Cerebellar nuclear complex (tissue), 1 donor: ENCODE data around the gene KIRREL3.
A peak's percentile ranks its signal among the peaks of the same experiment; 100 is the strongest.

Experiments used
- DNase-seq, 2 experiments: peaks; one replicate each; lab custom pipeline; 2025; lab: John Stamatoyannopoulos, UW

Gene KIRREL3

DNA sequence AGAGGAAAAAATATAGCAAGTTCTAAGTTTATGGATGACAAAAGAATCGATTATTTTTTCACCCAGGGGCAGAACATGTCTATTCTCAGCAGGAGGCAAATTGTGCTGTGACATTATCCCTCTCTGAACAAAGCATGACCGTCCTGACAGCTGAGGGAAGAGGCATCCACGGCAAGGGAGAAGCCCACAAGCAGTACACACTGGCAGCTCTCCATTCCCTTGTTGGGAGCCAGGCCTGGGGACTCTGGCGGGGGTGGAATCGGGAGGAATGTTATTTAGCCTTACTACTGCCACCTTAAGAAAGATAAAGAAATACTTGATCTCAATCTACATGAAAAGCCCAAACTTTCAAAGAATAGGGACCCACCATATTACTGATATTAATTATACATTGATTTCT lies 3.4 kb downstream of the KIRREL3 start:
- no peak for DNase-seq

DNA sequence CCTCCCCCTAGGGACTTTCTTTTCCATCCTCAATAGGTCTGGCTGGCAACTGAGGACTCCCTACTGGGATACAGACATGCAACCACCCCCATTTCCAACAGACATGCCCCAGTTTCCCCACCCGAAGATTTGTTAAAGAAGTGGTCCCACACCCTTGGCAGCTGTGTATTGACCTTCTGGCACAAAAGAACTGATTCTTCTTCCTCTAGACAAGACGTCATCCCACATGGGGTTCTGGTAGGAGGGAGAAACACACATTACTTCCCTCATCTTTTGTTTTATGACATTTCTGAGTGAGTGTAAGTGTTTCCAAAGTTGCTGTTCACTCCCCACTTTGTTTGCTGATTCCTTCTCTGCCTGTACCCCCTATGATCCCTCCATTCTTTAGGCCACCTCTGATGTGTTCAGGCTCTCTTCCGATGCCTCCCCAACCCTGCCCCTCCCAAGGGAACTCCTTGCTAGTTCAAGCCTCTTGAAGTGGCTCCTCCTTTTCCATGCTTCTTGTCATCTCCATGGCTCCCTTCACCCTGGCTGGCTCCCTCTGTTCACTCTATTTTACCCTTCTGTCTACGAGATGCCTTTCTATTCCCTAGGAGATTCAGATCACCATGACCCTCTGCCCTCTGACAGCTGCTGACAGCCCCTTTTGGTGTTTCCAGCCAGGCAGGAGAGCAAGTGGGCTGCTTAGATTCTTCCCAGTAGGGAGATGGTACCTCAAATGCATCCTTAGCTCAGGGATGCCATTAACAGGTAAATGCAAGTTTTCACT lies 4.3 kb downstream of the KIRREL3 start:
- no peak for DNase-seq

DNA sequence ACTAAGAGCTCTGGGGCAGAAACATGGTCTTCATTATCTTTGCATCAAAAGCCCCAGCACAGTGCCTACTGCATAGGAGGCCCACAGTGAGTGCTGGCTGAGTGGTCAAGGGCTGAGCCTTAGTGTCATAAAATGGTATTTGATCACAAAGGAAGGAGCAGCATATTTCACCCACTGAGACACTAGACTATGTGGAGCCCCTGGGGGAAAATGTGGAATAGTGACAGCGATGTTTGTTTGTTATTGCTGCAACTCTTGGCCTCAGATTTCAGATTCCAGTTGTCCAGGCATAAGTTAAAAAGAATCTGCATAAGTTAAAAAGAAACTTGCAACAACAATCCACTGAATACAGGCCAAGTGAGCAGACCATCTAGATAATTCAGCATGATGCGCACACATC lies 7.0 kb downstream of the KIRREL3 start:
- DNase-seq: no peak

DNA sequence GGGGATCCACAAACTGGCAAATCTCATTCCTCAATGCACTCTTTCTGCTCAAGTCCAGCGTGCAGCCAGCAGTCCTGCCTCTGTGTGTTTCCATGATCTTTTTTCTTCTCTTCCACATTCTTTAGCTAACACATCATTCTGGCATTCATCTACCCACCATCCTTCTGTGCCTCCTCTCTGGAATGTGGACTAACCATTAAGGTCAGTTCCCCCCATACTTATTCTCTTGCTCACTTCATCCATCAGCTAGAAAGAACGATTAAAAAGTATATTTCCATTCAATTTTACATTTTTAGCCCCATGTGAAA lies 7.8 kb downstream of the KIRREL3 start:
- DNase-seq: no peak

DNA sequence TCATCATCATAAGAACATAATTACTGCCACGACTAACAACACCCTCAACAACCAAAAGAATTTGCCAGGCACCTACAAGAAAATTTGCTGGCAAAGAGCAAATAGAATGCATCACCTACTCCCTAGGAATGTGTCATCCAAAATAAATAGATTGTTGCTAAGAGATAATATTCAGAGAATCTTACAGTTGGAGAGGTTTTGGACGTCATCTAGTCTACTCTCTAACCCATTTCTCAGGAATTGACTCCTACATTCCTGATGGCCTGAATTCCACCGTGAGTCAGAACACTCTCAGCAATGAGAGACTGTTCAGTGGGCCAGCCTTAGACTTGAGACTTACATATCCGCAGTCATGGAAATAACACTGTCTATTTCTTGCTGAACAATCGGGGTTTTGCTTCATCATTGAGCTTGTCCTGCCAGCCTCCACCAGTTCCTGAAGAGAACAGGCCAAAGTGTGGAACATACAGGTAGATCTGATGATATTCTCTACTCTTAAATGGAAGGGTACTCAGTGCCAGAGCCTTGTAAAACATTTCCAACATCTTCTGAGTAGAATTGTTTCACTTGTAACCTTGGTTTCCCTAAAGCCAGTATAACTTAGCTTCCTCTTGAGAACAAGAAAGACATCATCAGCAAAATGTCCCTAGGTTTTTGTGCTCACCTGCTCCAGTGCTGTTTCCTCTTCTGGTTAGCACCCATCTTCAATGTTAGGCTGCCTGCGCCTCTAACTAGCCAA lies 8.3 kb downstream of the KIRREL3 start:
- no peak for DNase-seq

DNA sequence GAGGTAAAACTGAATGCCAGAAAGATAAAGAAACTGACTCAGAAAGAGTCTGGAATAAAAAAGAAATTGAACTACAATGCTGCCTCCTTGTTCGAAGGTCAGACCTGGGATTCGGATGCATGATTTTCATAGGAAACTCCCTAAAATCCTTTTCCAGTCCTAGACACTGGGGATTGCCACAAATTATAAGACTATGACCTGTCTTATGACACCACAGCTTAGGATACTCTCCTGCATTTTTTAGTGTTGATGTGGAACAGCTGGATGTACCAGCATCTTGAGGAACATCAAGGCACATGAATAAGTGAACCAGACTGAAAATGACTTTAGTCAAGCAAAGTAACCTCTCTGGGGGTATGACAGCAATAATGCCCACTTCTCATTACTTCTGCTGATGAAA lies 9.0 kb downstream of the KIRREL3 start:
- no peak for DNase-seq

DNA sequence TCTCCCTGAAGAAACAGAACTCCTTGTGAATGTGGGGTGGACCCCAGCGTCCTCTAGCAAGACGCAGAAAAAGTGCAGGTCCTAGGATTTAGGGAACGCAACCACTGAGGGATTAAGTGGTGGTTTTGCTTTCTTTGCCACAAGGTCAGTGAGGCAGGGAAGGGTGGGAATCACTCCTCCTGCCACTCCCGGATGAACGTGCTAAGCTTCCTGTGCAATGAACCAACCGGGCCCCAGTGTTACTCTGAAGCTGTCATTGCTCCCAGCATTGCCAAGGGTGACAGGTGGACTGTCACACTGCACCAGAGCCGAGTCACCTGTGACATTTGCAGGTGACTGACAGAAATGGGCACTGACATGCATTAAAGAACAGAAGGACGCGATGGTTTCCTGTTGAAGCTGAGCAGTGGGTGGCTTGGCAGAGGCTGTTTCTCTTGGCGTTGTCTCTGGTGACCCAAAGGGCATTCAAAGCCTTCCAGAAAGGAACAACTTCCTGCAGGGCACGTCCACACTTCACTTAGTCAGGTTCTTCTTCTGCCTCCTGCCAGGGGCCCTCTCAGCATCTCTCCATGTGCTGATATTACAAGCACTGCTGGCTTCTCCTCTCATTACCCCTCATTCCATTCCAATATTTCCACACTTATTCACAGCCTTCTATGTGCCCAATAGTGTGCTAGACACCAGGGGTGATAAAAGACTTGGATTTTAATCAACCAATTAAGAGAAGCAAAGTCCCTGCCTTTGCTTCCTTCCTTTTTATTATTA lies 9.7 kb downstream of the KIRREL3 start:
- peak; percentile 58 to 66 for DNase-seq

DNA sequence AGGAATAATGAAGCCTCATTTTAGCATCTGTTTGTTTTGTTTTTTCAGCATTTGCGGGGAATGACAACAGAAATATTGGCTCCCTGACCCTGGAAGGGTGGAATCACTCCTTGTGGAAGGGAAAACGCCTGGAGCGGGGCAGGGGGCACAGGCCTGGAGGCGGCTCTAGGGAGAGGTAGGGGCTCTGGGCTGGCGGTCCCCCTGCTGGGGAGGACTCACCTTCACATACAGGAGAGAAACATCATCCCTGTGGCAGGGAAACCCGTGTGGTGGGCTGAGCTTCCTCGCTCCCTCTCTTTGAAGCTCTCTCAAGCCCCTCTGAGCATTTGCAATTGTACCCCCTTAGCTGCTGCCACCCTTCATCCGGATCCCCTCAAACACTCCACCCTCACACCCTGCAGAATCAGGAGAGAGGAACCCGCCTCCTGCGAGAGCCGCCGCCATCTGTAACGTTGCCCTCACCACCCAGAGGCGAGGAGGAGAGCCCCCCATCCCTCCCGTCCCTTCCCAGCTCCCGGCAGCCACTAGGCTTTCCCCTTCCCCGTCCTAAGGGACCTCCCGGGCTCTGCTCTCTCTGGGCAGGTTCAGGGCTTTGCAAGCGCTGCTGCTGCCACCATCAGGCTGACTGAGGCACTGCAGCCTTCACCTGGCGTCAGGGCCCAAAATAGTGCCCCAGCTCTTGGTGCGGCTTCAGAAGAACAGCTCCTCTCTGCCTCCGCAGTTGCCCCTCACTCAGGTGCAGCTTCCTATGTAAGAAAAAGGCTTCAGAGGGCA lies 10.4 kb downstream of the KIRREL3 start:
- DNase-seq: peak in 1 of 2 experiments; percentile 58

DNA sequence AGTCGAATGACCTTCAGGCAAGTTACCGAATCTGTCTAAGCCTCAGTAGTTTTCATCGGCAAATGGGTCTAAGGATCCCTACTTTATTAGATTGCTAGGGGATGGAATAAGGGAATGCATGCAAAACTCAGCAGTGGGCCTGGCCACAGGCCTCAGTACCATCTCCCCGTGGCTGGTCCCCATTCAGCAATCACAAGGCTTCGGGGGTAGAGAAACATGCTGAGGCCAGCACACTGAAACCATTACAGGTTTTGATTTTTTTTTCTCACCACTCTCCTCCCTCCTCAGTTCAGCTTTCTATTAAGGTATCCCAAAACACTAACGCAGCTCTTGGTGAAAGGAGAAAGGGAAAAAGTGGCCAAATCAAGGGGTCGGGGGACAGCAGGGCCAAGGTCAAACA lies 11.9 kb downstream of the KIRREL3 start:
- no peak for DNase-seq

DNA sequence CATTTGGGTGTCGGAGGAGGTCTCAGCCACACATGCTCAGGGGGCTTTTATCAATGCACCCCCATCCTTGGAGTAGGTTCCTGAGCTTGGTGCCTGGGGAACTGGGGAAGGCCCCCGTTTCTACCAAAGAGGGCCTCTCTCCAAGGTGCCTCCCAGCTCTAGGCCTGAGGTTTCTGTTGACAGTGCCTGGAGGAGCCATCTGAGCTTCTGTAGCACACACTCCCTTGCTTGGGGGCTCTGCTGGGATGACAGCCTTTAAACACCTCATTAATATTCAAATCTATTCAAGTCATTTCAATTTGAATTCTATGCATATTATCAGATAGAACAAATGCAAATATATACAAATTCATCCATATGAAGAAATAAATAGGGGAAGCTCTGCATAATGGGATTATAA lies 18.9 kb downstream of the KIRREL3 start:
- no peak for DNase-seq

DNA sequence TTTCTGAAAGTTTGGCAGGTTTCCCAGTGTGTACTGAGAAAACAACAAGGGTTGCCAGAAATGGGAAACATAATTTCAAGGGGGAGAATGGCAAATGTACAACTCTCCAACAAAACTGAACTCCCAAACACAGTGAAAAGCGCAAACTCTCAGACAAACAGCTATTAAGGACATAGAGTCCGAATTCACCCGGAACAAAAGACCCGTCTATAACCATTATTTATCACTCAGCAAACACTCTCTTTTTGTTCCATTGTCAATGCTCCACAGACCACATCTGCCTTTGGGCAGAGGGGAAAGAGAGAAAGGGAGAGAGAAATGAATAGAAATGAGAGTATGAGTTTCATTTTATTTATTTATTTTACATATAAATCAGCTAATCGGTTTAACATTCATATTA lies 21.7 kb downstream of the KIRREL3 start:
- DNase-seq: no peak

DNA sequence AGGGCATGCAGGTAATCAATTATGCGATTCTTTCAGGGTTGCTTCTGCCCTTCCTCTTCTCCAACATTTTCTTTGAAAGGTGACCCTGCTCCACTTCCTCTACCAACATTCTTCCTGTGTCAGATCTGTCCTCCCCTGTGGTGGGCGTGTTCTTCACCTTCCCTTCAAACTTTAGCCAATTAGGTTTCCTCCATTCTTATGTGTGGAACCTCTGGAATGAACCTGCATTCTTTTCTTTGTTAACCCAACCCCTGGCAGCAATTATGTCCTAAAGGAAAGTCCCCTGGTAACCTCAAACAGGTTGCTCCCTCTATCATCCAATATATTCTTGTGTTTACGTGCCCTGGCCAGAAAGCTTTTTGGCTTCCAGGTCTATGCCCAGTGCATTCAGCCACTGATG lies 22.4 kb downstream of the KIRREL3 start:
- DNase-seq: no peak

DNA sequence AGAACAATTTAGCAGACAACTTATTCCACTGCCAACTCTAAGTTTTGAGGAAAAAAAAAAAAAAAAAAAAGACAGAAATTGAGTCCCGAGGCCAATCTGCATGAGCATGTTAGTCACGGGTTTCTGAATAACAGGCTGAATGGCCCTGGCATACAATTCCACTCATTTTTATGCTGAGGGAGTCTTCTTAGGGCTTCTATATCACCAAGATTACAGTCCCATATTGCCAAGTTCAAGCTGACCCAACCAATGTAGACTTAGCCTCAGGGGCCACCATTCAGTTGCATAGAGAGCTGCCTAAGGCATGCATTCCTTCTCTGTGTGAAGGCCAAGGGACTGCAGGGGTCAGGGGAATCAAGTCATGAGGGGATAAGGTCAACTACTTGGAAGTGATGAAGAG lies 27.5 kb downstream of the KIRREL3 start:
- DNase-seq: no peak

DNA sequence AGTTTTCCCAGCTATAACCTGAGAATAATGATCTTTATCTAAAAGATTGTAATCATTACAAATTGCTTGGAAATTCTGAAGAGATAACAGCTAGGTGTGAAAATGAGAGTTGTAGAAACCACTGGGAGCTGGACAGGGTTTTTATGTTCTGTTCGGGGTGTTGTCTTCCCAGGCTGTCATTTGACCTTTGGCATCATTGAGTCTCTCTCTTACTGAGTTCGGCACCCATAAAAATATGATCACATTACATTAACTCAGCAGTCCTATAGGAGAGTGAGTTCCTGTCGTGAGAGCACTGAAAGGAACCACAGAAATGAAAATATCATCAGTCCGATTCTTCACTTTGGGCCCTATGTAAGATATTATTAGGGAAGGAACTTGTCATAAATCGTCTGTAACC lies 29.3 kb downstream of the KIRREL3 start:
- no peak for DNase-seq

DNA sequence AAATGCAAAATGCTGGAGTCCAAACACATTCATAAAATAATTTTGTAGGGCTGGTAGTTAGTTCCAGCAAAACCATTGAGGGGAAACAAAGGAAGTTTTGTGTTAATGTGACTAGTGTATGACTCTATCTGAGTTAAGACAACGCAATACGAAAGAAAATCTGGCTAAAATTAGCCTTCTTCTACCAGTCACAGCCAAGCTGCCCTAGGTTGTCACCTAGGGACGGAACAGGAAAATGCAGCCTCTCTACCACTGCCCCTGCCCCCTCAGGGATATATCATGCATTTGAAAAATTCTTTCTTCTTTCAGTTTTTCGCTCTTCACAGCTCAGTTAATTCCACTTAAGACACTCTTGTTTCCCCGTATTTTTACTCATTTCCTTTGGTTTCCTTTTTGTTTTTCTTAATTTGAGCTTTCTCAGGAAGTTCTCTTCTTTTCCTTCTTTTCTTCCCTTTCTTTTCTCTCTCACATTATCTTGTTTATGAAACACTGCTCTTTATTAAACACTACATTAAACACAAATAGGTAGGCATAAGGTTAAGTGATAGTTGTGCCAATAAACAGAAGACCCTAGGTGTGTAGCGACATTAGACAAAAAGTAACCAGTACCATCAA lies 30.6 kb downstream of the KIRREL3 start:
- DNase-seq: no peak

DNA sequence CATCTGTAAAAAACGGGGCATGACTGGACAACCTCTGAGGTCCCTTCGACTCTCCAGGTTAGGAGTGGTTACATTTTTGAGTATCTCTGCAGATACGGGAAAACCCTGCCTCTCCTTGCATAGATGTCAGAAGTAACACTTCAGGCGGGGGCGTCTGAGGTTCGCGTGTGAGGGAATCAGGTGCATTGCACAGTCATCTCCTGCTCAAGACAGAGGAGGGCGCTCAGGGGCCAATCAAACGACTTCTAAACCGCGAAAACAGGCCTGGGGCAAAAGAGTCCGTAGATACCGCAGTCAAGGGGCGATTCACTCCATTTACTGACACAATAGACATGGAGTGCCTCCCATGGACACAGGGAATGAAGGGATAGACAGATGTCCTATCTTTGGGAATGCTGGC lies 31.7 kb downstream of the KIRREL3 start:
- no peak for DNase-seq

DNA sequence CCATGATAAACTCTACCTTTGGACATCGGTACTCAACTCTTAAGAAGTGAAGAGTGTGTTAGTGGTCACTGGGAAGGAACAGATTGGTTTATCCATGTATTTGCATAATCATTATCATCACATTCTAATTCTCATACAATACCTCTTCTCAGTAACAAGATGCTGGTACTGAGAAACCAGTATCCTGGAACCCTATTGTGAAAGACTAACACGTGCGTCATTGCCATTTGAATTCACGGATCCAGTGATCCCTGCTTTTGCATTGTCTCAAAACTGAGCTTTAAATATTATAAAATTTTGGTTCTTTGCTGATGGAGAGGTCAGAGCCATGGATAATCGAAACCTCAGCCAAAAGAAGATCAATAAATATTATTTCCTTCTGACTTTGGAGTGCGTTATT lies 35.2 kb downstream of the KIRREL3 start:
- DNase-seq: no peak

DNA sequence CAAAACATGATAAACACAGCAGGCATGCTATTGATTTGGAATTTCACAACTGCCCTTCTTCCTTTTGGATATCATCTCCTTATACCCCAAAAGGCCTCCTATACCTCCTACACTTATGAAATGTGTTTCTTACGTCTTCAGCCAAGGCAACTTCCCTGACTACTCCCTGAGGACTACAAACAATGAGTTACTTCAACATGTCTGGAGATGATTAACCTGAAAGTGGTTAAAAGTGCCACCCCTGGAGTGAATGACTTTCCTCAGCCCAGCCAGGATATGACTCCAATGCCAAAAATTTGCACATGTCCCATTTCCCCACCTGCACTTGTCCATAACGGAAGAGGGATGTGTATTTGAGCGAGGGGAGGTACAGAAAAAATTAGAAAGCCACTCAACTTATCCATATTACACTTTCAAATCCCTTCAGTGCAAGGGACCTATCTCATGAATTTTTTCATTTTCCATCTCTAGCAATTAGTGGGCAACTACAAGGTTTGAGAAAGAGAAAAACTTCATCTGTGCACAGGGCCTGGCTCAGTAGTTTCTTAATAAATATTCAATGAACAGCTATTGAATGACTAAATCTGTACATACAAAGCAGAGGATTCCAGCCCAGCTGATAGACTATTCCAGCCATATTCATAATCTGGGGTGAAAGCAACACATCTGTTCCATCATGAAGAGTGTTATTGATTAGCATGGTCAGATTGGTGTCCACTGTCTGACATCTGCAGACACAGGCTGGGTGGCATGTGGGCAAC lies 36.8 kb downstream of the KIRREL3 start:
- DNase-seq: no peak

DNA sequence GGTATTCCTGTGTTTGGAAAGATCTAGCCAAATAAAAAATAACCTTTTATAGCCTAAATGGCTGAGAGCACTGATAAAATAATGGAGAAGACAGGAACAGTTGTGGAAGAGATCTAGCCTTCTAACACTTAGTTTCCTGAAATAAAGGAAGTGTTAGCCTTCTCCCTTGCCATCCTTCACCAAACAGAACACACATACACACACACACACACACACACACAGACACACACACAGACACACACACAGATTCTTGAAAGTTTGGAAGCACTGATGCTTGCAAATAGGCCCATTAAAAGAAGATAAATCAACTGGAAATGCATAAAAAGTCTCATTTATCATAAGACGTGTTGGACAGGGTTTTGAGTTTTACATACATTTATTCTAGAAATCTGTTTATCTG lies 37.5 kb downstream of the KIRREL3 start:
- no peak for DNase-seq

DNA sequence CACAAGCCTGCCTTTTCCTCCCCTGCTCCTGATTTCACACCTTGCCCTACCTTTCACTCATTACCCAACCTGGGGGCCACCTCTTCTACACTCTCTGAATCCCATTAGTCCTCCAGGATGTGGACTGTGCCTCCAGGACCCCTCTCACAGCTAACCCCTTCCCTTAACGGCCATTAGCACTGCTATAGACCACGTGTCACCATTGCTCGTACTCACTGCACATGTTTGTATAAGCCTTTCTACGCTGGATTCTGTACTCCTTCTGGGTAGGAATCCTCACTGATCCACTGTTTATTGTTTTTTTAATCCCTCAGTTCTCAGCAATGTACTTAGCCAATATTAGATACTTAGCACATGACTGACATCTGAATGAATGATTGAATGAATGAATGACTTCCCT lies 40.9 kb downstream of the KIRREL3 start:
- no peak for DNase-seq

DNA sequence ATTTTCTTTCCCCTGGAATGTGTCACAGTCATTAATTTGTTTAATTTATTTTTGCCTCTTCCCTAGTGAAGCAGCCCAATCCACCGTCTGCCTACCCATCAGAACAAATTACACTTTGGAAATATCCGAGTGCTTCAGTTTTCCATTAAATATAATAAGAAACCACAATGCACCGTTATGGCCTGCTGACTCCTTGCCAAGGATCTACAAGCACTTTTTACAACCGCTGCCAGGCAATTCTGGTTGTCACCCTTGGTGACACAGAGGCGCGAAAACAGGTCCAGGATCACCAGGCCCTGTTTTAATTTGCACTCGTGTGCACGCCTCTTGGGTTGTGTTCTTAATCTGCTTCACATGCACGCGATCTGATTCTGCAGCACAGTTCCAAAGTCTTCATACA lies 43.9 kb downstream of the KIRREL3 start:
- DNase-seq: no peak
